Measurements from ENCODE around the gene LOXHD1. TPM values are rescaled to one million over a fixed set of nuclear protein-coding genes. Genes with fewer than 3 reads are reported as not detected.

LOXHD1 gene
- total RNA-seq, 4 donors from 2014 or later = 0.41 TPM; not detected in 3

- Histone ChIP-seq H3K4me3 (no peak overlapping the region), H3K27ac (no peak overlapping the region), H3K36me3 (no peaks in the 10 kb centered on the region), H3K27me3 (no peaks in the 10 kb centered on the region), H3K9me3 (no peaks in the 10 kb centered on the region), H3K4me1 (no peaks in the 10 kb centered on the region)
- intact Hi-C loops (cut with DNase I; ENCODE audit: low total_unique reads) (no loop called here), in situ Hi-C loops (cut with MboI; ENCODE audit: low sequenced_read_pairs in 4 of 4) (no loop called here)
- TF ChIP-seq CTCF (IDR thresholded peaks at IDR 0.05 in 4 of 5, conservative IDR thresholded peaks at IDR 0.05 in 1 of 5) (no peak), POLR2A (IDR thresholded peaks at IDR 0.05) (no peak)
- DNase-seq (no peak), ATAC-seq (no peak)
Observed at GRCh38 chr18:46570134-46570533, 86.9 kb downstream of the LOXHD1 start.

DNA sequence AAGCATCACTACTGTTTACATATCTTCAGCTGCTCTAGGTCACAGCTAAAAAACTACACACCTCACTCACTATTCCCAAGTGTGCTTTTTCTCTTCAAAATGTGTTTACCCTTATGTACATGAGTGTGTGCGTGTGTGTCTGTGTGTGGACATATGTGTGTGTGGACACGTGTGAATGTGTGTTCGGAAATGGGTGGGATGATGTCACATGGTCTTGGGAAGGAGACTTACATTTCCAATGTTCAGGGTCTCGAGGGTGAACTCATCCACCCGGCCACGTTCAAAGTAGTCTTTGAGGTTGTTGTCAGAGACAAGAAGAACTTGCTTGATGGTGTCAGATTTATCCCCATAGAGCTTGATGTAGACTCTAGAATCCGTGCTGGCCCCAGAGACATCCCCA, 87.8 kb downstream of the LOXHD1 start:
- Histone ChIP-seq H3K36me3 (no peaks in the 10 kb centered on the region), H3K4me1 (no peaks in the 10 kb centered on the region), H3K9me3 (no peaks in the 10 kb centered on the region), H3K27me3 (no peaks in the 10 kb centered on the region), H3K27ac (no peak overlapping the region), H3K4me3 (no peak overlapping the region)
- intact Hi-C loops (cut with DNase I; ENCODE audit: low total_unique reads) (loop anchor here (10.0 kb wide), 1 partner anchor 76 kb away; no protein-coding TSS in a partner anchor), in situ Hi-C loops (cut with MboI; ENCODE audit: low sequenced_read_pairs in 4 of 4) (no loop called here)
- TF ChIP-seq POLR2A (IDR thresholded peaks at IDR 0.05) (no peak), CTCF (IDR thresholded peaks at IDR 0.05 in 4 of 5, conservative IDR thresholded peaks at IDR 0.05 in 1 of 5) (no peak)
- DNase-seq = no peak
- ATAC-seq = no peak

DNA sequence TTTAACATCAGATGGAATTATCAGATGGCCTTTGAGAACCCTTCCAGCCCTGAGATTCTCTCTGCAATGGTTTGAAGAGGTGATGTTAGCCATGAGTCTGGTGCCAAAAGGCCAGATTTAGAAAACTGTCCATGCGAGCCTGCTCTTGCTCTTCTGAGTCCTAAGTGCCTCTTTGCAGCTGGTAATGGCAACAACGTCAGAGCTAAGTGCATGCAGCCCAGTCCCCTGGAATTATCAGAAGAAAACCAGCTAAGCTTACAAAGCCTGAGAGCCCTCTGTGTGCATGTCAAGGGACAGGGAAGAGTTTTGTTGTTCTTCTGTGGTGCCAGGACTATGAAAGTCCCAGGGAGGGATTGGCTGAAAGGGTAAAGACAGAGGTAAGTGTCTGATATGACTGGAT, 89.8 kb downstream of the LOXHD1 start:
- no peak overlapping the region for H3K4me3 ChIP-seq
- no peaks in the 10 kb centered on the region for H3K4me1 ChIP-seq

DNA sequence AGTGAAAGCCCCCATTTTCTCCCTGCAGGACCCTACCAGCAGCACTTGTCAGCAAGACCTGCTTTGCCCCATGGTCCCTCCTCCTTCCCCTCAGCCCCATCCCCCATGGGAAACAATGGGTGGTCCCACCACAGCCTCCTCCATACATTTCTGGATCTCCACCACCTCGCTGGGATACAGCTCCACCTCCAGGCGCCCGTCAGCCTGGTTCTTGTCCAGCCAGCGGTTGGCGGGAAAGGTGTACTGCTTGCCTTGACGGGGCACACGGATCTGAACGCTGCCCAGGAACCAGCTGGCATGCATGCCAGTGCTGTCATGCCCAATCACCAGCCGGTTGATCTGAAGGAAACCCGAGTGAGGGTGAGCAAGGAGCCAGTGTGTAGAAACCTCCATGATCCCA, 90.9 kb downstream of the LOXHD1 start:
- intact Hi-C loops (cut with DNase I; ENCODE audit: low total_unique reads) (loop anchor here (10.0 kb wide), 1 partner anchor 79 kb away; no protein-coding TSS in a partner anchor), in situ Hi-C loops (cut with MboI; ENCODE audit: low sequenced_read_pairs in 4 of 4) (no loop called here)
- DNase-seq (no peak), ATAC-seq (no peak)
- Histone ChIP-seq H3K4me3 (no peak overlapping the region), H3K9me3 (no peaks in the 10 kb centered on the region), H3K36me3 (no peaks in the 10 kb centered on the region), H3K27me3 (no peaks in the 10 kb centered on the region), H3K4me1 (no peaks in the 10 kb centered on the region), H3K27ac (no peak overlapping the region)
- TF ChIP-seq CTCF (IDR thresholded peaks at IDR 0.05 in 4 of 5, conservative IDR thresholded peaks at IDR 0.05 in 1 of 5) = no peak
- TF ChIP-seq POLR2A (IDR thresholded peaks at IDR 0.05) = no peak

More for the DNA sequence above, 89.8 kb downstream of the LOXHD1 start:
- intact Hi-C loops (cut with DNase I; ENCODE audit: low total_unique reads) = loop anchor here (10.0 kb wide), 1 partner anchor 78 kb away; no protein-coding TSS in a partner anchor
- Histone ChIP-seq H3K27me3 (no peaks in the 10 kb centered on the region), H3K9me3 (no peaks in the 10 kb centered on the region), H3K27ac (no peak overlapping the region), H3K36me3 (no peaks in the 10 kb centered on the region)
- ATAC-seq (no peak), DNase-seq (no peak)
- in situ Hi-C loops (cut with MboI; ENCODE audit: low sequenced_read_pairs in 4 of 4) = no loop called here
- no peak for TF ChIP-seq POLR2A (IDR thresholded peaks at IDR 0.05)
- no peak for TF ChIP-seq CTCF (IDR thresholded peaks at IDR 0.05 in 4 of 5, conservative IDR thresholded peaks at IDR 0.05 in 1 of 5)

GRCh38 chr18:46565256-46565655, 91.8 kb downstream of the LOXHD1 start:
- Histone ChIP-seq H3K9me3 (no peaks in the 10 kb centered on the region), H3K27me3 (no peaks in the 10 kb centered on the region), H3K27ac (no peak overlapping the region), H3K36me3 (no peaks in the 10 kb centered on the region), H3K4me3 (no peak overlapping the region), H3K4me1 (no peaks in the 10 kb centered on the region)
- intact Hi-C loops (cut with DNase I; ENCODE audit: low total_unique reads) (loop anchor here (10.0 kb wide), 1 partner anchor 80 kb away; no protein-coding TSS in a partner anchor), in situ Hi-C loops (cut with MboI; ENCODE audit: low sequenced_read_pairs in 4 of 4) (no loop called here)
- DNase-seq = no peak
- no peak for TF ChIP-seq CTCF (IDR thresholded peaks at IDR 0.05 in 4 of 5, conservative IDR thresholded peaks at IDR 0.05 in 1 of 5)
- no peak for TF ChIP-seq POLR2A (IDR thresholded peaks at IDR 0.05)
- ATAC-seq = no peak

Data from gastrocnemius medialis (tissue), 4 donors.